T-cell (primary cell): Measurements from ENCODE around the gene IL1RAP. TPM values are rescaled to one million over a fixed set of nuclear protein-coding genes. Genes with fewer than 3 reads are reported as not detected.

Experiments used
- ATAC-seq, 4 experiments: fragments of 200-7000 bp in 3 of 4; fragments of 150-1000 bp in 1 of 4; cut with Tn5 transposase; replicated peaks in 1 of 4; 1 replicate in 3 of 4; 2 replicates in 1 of 4; pipeline ENCODE4 v1.10.0; 2021; ENCODE audit warnings: moderate library complexity in 3 of 4, mild to moderate bottlenecking in 2 of 4, moderate number of reproducible peaks in 1 of 4
- CTCF ChIA-PET, 2 donors: fragments of 300-600 bp; sonication (Branson Sonifier 250); formaldehyde crosslinking; loops; one replicate each; lab custom pipeline; 2022; ENCODE audit warnings: antibody characterized with exemption in 2 of 2; lab: Charles Lee
- POLR2A ChIA-PET, 2 donors: fragments of 300-600 bp; sonication (Branson Sonifier 250); formaldehyde crosslinking; loops; one replicate each; lab custom pipeline; 2022; ENCODE audit warnings: antibody characterized with exemption in 2 of 2; lab: Charles Lee
- DNase-seq, 35 experiments: peaks; one replicate each; pipeline versions ENCODE4 v3.0.0 to v3.0.0-alpha.2; 2013 to 2023
- H3K27ac ChIP-seq: one replicate; pipeline ENCODE4 v1.5.1; 2013; ENCODE audit warnings: low read length
- H3K27me3 ChIP-seq, 2 experiments: replicated peaks in 1 of 2; 1 replicate in 1 of 2; 2 replicates in 1 of 2; pipeline versions ENCODE4 v1.6.1 to v1.7.0; 2013; ENCODE audit warnings: low read length in 1 of 2, mixed read lengths in 1 of 2; ENCODE audit not compliant: control insufficient read depth in 2 of 2, insufficient read depth in 2 of 2; ENCODE audit errors: extremely low read depth in 1 of 2
- H3K36me3 ChIP-seq, 2 donors: 1 replicate in 1 of 2; 2 replicates in 1 of 2; pipeline versions ENCODE4 v1.6.1 to v1.7.0; 2013; ENCODE audit warnings: low read length in 1 of 2; ENCODE audit not compliant: control insufficient read depth in 2 of 2, insufficient read depth in 1 of 2; ENCODE audit errors: extremely low read depth in 1 of 2
- H3K4me1 ChIP-seq, 2 experiments: 1 replicate in 1 of 2; 2 replicates in 1 of 2; pipeline versions ENCODE4 v1.6.1 to v1.7.0; 2013; ENCODE audit warnings: low read length in 2 of 2, mixed read lengths in 1 of 2; ENCODE audit not compliant: insufficient read depth in 2 of 2, control insufficient read depth in 1 of 2; ENCODE audit errors: extremely low read depth in 1 of 2
- H3K4me3 ChIP-seq, 2 donors: 1 replicate in 1 of 2; 2 replicates in 1 of 2; pipeline versions ENCODE4 v1.5.1 to v1.7.0; 2013; ENCODE audit warnings: mild to moderate bottlenecking in 2 of 2, low read length in 1 of 2, moderate library complexity in 1 of 2; ENCODE audit not compliant: control insufficient read depth in 1 of 2; ENCODE audit errors: extremely low read depth in 1 of 2
- H3K9me3 ChIP-seq: 2 replicates; pipeline ENCODE4 v1.7.0; 2013
- H3K27ac Mint-ChIP-seq, 2 donors: one replicate each; pipeline ENCODE4 v1.8.0; 2020 to 2021; ENCODE audit warnings: mild to moderate bottlenecking in 2 of 2, mixed read lengths in 2 of 2
- H3K27me3 Mint-ChIP-seq, 2 donors: one replicate each; pipeline ENCODE4 v1.8.0; 2021 to 2022; ENCODE audit warnings: mixed read lengths in 2 of 2
- H3K36me3 Mint-ChIP-seq: one replicate; pipeline ENCODE4 v1.8.0; 2021; ENCODE audit warnings: mixed read lengths
- H3K4me1 Mint-ChIP-seq, 3 donors: one replicate each; pipeline ENCODE4 v1.8.0; 2020 to 2022; ENCODE audit warnings: mixed read lengths in 3 of 3, mild to moderate bottlenecking in 1 of 3
- H3K4me3 Mint-ChIP-seq, 3 donors: one replicate each; pipeline ENCODE4 v1.8.0; 2020 to 2022; ENCODE audit warnings: mild to moderate bottlenecking in 3 of 3, mixed read lengths in 3 of 3, moderate library complexity in 3 of 3
- H3K9me3 Mint-ChIP-seq, 3 donors: one replicate each; pipeline ENCODE4 v1.8.0; 2020 to 2022; ENCODE audit warnings: mixed read lengths in 3 of 3
- WGBS: methylation state at CpG from one replicate; pipeline ENCODE4 v1.1.5; 2013; ENCODE audit warnings: missing lambda C conversion rate; ENCODE audit not compliant: insufficient coverage; 5-methylcytosine and 5-hydroxymethylcytosine counted together
- total RNA-seq, 35 experiments: library from RNA in 6 of 35; stranded (reverse) in 6 of 35; fragments of 120-200 nt in 1 of 35; gene quantifications; one replicate each; pipeline versions ENCODE4 v1.2.1 to v1.2.4 and lab custom pipeline; 2013 to 2026

Gene IL1RAP
- total RNA-seq, 5 donors from 2014 or later (not counting 1 experiment from before 2014, with no cell fraction given), result 8.6 to 14.5 (median 9.9) TPM

DNA sequence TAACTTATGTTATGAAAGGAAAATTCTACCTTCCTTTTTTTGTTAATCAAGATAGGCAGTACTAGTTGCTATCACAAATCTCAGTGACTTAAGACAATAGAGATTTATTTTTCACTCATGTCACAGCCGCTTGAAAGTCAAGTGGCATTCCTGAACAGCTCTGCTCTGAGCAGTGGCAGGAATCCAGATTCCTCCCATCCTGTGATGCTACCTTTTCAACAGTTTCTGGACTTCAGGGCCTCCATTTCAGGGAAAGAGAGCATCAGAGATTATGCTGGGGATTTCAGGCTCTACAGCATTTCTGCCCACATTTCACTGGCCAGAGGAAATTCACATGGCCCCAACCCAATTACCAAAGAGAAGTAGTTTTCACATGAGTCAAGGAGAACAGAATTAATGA lies 83.4 kb downstream of the IL1RAP start:
- Mint-ChIP-seq H3K4me1 (peaks cover 0 to 10% (median 5%) of the 10 kb centered on the region in 3 donors), H3K27ac (no peak overlapping the region), H3K36me3 (peaks cover 29% of the 10 kb centered on the region), H3K9me3 (peaks cover 0 to 5% (median 2%) of the 10 kb centered on the region in 3 donors), H3K4me3 (no peak overlapping the region), H3K27me3 (no peaks in the 10 kb centered on the region)
- POLR2A ChIA-PET, result no interaction called here
- CTCF ChIA-PET, result no interaction called here
- Histone ChIP-seq H3K36me3 (no peaks in the 10 kb centered on the region), H3K27ac (no peak overlapping the region), H3K4me3 (no peak overlapping the region), H3K4me1 (no peaks in the 10 kb centered on the region), H3K9me3 (no peaks in the 10 kb centered on the region), H3K27me3 (no peaks in the 10 kb centered on the region)
- ATAC-seq (no peak), DNase-seq (no peak)
- WGBS, result 100% methylated on average over 1 of the region's 1 CpG

DNA sequence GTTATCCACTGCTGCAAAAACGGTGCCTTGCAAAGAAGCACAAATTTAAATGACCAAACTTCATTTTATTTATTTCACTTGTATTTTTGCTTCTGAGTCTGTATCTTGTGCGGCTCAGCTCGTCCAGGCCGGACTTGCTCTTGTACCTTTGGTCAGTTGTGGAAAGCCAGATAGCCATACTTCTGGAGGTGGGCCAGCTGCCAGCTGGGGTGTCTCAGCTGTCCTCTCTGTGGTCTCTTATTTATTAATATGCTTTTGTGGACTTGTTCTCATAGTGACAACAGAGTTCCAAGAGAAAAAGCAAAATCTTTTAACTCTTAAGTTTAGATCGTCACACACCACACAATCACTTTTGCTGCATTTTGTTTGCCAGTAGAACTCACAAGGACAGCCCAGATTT lies 87.7 kb downstream of the IL1RAP start:
- peaks cover 56% of the 10 kb centered on the region for H3K36me3 Mint-ChIP-seq
- no peak overlapping the region for H3K27ac Mint-ChIP-seq
- ChIA-PET POLR2A (no interaction called here), CTCF (no interaction called here)
- no peak for ATAC-seq
- Histone ChIP-seq H3K36me3 (peaks cover 6% of the 10 kb centered on the region in 2 donors), H3K27me3 (no peaks in the 10 kb centered on the region), H3K4me3 (no peak overlapping the region), H3K4me1 (no peaks in the 10 kb centered on the region), H3K27ac (no peak overlapping the region), H3K9me3 (peaks cover 2% of the 10 kb centered on the region)
- no peaks in the 10 kb centered on the region for H3K27me3 Mint-ChIP-seq
- WGBS, result 100% methylated on average over 1 of the region's 5 CpGs
- no peak for DNase-seq
- H3K4me1 Mint-ChIP-seq, result peaks cover 3 to 8% (median 8%) of the 10 kb centered on the region in 3 donors
- peaks cover 0 to 3% (median 2%) of the 10 kb centered on the region in 3 donors for H3K9me3 Mint-ChIP-seq
- H3K4me3 Mint-ChIP-seq, result no peak overlapping the region

GRCh38 chr3:190605385-190605784 lies 91.5 kb downstream of the IL1RAP start:
- H3K36me3 Mint-ChIP-seq, result peaks cover 66% of the 10 kb centered on the region
- ChIA-PET POLR2A (interaction anchor here in 1 of 2 donors (0.6 kb wide), 1 partner anchor 33 kb away, joined by 3 read pairs; no protein-coding TSS in a partner anchor), CTCF (interaction anchor here in 1 of 2 donors (0.7 kb wide), 1 partner anchor 17 kb away, joined by 4 read pairs; no protein-coding TSS in a partner anchor)
- H3K27me3 ChIP-seq, result no peaks in the 10 kb centered on the region
- ATAC-seq (no peak), DNase-seq (no peak)
- WGBS, result no CpG with 5 or more reads among the region's 4 CpGs
- no peak overlapping the region for H3K4me3 Mint-ChIP-seq
- H3K27ac Mint-ChIP-seq, result no peak overlapping the region
- H3K4me1 Mint-ChIP-seq, result peaks cover 3 to 8% (median 8%) of the 10 kb centered on the region in 3 donors
- H3K27ac ChIP-seq, result no peak overlapping the region
- H3K27me3 Mint-ChIP-seq, result no peaks in the 10 kb centered on the region
- H3K4me3 ChIP-seq, result no peak overlapping the region
- H3K9me3 ChIP-seq, result peaks cover 2% of the 10 kb centered on the region
- H3K4me1 ChIP-seq, result no peaks in the 10 kb centered on the region
- H3K9me3 Mint-ChIP-seq, result peaks cover 0 to 3% (median 0%) of the 10 kb centered on the region in 3 donors
- peaks cover 6% of the 10 kb centered on the region in 2 donors for H3K36me3 ChIP-seq

DNA sequence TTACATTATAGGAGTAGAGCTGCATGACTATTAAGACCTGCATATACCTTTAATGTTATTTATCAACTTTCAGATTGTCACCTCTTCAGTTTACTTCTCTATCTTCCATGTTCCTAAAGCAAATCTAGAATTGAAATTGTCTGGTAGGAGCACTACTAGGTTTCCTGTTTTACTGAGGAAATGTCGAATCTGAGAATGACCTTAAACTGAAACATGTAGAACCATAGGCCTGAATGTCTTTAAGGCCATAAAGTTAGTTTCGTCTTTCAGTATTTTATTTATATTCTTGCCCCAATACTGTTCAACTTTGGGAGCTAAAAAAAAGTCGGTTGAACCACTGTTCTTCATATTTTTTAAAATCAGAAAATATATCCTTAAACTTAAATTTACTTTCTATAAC lies 92.7 kb downstream of the IL1RAP start:
- Histone ChIP-seq H3K9me3 (peaks cover 2% of the 10 kb centered on the region), H3K4me1 (no peaks in the 10 kb centered on the region), H3K27ac (no peak overlapping the region), H3K27me3 (no peaks in the 10 kb centered on the region), H3K36me3 (peaks cover 6% of the 10 kb centered on the region in 2 donors), H3K4me3 (no peak overlapping the region)
- WGBS, result no CpG with 5 or more reads among the region's 3 CpGs
- no peak overlapping the region for H3K4me3 Mint-ChIP-seq
- ATAC-seq, result no peak
- H3K4me1 Mint-ChIP-seq, result peaks cover 3 to 8% (median 8%) of the 10 kb centered on the region in 3 donors
- ChIA-PET POLR2A (no interaction called here), CTCF (interaction anchor here in 1 of 2 donors (0.9 kb wide), 1 partner anchor 9 kb away, joined by 3 read pairs; no protein-coding TSS in a partner anchor)
- no peak overlapping the region for H3K27ac Mint-ChIP-seq
- DNase-seq, result no peak
- H3K36me3 Mint-ChIP-seq, result peaks cover 65% of the 10 kb centered on the region
- peaks cover 0 to 3% (median 0%) of the 10 kb centered on the region in 3 donors for H3K9me3 Mint-ChIP-seq
- no peaks in the 10 kb centered on the region for H3K27me3 Mint-ChIP-seq

DNA sequence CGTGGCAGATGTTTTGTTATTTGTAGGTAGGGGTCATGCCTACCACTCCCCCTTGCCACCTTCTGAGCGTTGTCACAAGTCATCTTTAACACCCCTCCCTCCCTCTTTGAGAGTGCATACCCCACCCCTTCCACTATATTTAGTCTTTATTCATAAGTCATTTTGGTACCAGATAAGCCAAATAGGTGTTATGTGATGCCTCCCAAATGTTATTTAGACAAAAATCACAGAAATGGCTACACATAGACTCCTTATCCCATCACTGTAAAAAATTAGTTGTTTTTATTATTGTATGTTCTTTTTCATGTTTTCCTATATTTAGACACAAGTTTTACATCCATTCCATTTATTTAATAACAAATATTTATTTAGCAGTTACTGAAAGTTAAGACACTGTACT lies 93.1 kb downstream of the IL1RAP start:
- no CpG with 5 or more reads among the region's 2 CpGs for WGBS
- ChIA-PET CTCF (interaction anchor here in 1 of 2 donors (0.9 kb wide), 1 partner anchor 9 kb away, joined by 3 read pairs; no protein-coding TSS in a partner anchor), POLR2A (no interaction called here)
- H3K4me3 ChIP-seq, result no peak overlapping the region
- Mint-ChIP-seq H3K4me1 (peaks cover 3 to 8% (median 8%) of the 10 kb centered on the region in 3 donors), H3K36me3 (peaks cover 64% of the 10 kb centered on the region), H3K4me3 (no peak overlapping the region), H3K27me3 (no peaks in the 10 kb centered on the region), H3K27ac (no peak overlapping the region), H3K9me3 (peaks cover 0 to 3% (median 0%) of the 10 kb centered on the region in 3 donors)
- H3K9me3 ChIP-seq, result peaks cover 2% of the 10 kb centered on the region
- DNase-seq (no peak), ATAC-seq (no peak)
- no peaks in the 10 kb centered on the region for H3K4me1 ChIP-seq
- H3K27ac ChIP-seq, result no peak overlapping the region
- no peaks in the 10 kb centered on the region for H3K27me3 ChIP-seq
- H3K36me3 ChIP-seq, result peaks cover 6% of the 10 kb centered on the region in 2 donors

- Histone ChIP-seq H3K27me3 (no peaks in the 10 kb centered on the region), H3K4me3 (no peak overlapping the region), H3K27ac (no peak overlapping the region), H3K36me3 (peaks cover 4 to 6% of the 10 kb centered on the region in 2 donors), H3K4me1 (no peaks in the 10 kb centered on the region), H3K9me3 (peaks cover 2% of the 10 kb centered on the region)
- peaks cover 71% of the 10 kb centered on the region for H3K36me3 Mint-ChIP-seq
- DNase-seq (no peak), ATAC-seq (no peak)
- peaks cover 0 to 3% (median 0%) of the 10 kb centered on the region in 3 donors for H3K9me3 Mint-ChIP-seq
- no peaks in the 10 kb centered on the region for H3K27me3 Mint-ChIP-seq
- H3K4me1 Mint-ChIP-seq, result peaks cover 3 to 8% (median 8%) of the 10 kb centered on the region in 3 donors
- H3K27ac Mint-ChIP-seq, result no peak overlapping the region
- CTCF ChIA-PET, result no interaction called here
- no peak overlapping the region for H3K4me3 Mint-ChIP-seq
- POLR2A ChIA-PET, result interaction anchor here in 1 of 2 donors (0.6 kb wide), 1 partner anchor 27 kb away, joined by 3 read pairs; no protein-coding TSS in a partner anchor
- WGBS, result no CpG with 5 or more reads among the region's 4 CpGs
Measured at GRCh38 chr3:190608850-190609589, 95.1 kb downstream of the IL1RAP start.
